A673 (cell line): ENCODE results near the gene GAL3ST1.

ENCODE experiments used
- EZH2 ChIP-seq: fragments of 200-600 bp; sonication (generic); IDR thresholded peaks from 2 replicates; pipeline ENCODE4 v1.6.1; 2017; ENCODE audit warnings: borderline replicate concordance, low read depth, mild to moderate bottlenecking, mixed read lengths, antibody characterized with exemption, low read length; ENCODE audit not compliant: poor library complexity, severe bottlenecking
- TF ChIP-seq, protein P1 (sequence below): fragments of 300-800, 200-600 bp; sonication (generic); conservative IDR thresholded peaks from 2 replicates; pipeline ENCODE4 v1.5.1; 2017; ENCODE audit warnings: low read depth, mild to moderate bottlenecking, antibody characterized with exemption, low read length, moderate library complexity, mixed read lengths

DNA sequence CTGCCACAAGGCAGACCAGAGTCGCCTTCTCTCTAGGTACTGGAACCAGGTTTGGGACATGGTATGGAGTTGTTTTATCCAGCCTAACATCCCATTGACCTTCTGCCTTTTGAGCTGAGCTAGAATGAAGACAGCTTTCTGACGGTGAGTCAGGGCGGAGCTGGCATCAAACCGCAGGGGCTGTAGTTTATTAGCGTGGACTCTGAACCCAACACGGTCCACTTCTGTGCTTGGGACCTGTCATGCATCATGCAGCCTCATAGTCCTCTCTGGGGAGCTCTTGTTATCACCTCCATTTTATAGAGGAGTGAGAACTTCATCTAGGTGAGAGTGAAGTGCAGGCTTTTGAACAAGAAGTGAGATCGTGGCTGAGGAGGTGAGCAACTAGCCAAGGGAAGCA is 8.3 kb downstream of the GAL3ST1 start:
- TF ChIP-seq, protein P1, sequence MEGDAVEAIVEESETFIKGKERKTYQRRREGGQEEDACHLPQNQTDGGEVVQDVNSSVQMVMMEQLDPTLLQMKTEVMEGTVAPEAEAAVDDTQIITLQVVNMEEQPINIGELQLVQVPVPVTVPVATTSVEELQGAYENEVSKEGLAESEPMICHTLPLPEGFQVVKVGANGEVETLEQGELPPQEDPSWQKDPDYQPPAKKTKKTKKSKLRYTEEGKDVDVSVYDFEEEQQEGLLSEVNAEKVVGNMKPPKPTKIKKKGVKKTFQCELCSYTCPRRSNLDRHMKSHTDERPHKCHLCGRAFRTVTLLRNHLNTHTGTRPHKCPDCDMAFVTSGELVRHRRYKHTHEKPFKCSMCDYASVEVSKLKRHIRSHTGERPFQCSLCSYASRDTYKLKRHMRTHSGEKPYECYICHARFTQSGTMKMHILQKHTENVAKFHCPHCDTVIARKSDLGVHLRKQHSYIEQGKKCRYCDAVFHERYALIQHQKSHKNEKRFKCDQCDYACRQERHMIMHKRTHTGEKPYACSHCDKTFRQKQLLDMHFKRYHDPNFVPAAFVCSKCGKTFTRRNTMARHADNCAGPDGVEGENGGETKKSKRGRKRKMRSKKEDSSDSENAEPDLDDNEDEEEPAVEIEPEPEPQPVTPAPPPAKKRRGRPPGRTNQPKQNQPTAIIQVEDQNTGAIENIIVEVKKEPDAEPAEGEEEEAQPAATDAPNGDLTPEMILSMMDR, result no peak
- TF ChIP-seq EZH2, result no peak
